Measurements from ENCODE around the gene KCNE4.

The KCNE4 gene

GRCh38 chr2:223087466-223087865, 35.5 kb downstream of the KCNE4 start:
- DNase-seq (ENCODE audit: low read depth), result no peak

GRCh38 chr2:223088866-223089265, 36.9 kb downstream of the KCNE4 start:
- DNase-seq (ENCODE audit: low read depth), result peak; percentile 45

- DNase-seq (ENCODE audit: low read depth), result no peak
These were observed 38.0 kb downstream of the KCNE4 start for GRCh38 chr2:223090039-223090438.

- no peak for DNase-seq (ENCODE audit: low read depth)
These were observed 38.7 kb downstream of the KCNE4 start for GRCh38 chr2:223090540-223091235.

GRCh38 chr2:223092667-223093066, 40.7 kb downstream of the KCNE4 start:
- no peak for DNase-seq (ENCODE audit: low read depth)

GRCh38 chr2:223093436-223094241, 41.6 kb downstream of the KCNE4 start:
- DNase-seq (ENCODE audit: low read depth), result peak; percentile 90

- no peak for DNase-seq (ENCODE audit: low read depth)
These were observed 43.2 kb downstream of the KCNE4 start for GRCh38 chr2:223095207-223095606.

- peak; percentile 46 for DNase-seq (ENCODE audit: low read depth)
These were observed 44.4 kb downstream of the KCNE4 start for GRCh38 chr2:223096235-223096970.

- DNase-seq (ENCODE audit: low read depth), result no peak
These were observed 45.9 kb downstream of the KCNE4 start for GRCh38 chr2:223097888-223098383.

- DNase-seq (ENCODE audit: low read depth), result no peak
These were observed 47.6 kb downstream of the KCNE4 start for GRCh38 chr2:223099561-223099960.

GRCh38 chr2:223100061-223100511, 48.1 kb downstream of the KCNE4 start:
- peak; percentile 98 for DNase-seq (ENCODE audit: low read depth)

- DNase-seq (ENCODE audit: low read depth), result peak; percentile 63
These were observed 49.5 kb downstream of the KCNE4 start for GRCh38 chr2:223101340-223102039.

- no peak for DNase-seq (ENCODE audit: low read depth)
These were observed 50.0 kb downstream of the KCNE4 start for GRCh38 chr2:223102040-223102400.

- DNase-seq (ENCODE audit: low read depth), result no peak
These were observed 50.5 kb downstream of the KCNE4 start for GRCh38 chr2:223102450-223102849.

GRCh38 chr2:223104336-223105132, 52.5 kb downstream of the KCNE4 start:
- DNase-seq (ENCODE audit: low read depth), result no peak
